Breast epithelium (tissue), 4 donors: Measurements from ENCODE around the gene ACSS1. TPM values are rescaled to one million over a fixed set of nuclear protein-coding genes. Genes with fewer than 3 reads are reported as not detected.

Source experiments
- DNase-seq, 2 donors: peaks; one replicate each; pipeline ENCODE4 v3.0.0-alpha.2; 2019; ENCODE audit warnings: low spot score in 2 of 2
- H3K27ac ChIP-seq, 2 donors: fragments of 200-600 bp; sonication (generic) in 1 of 2; one replicate each; pipeline ENCODE4 v1.5.1; 2016 to 2019; ENCODE audit warnings: mild to moderate bottlenecking in 1 of 2
- H3K27me3 ChIP-seq, 2 donors: fragments of 200-600 bp; sonication (generic) in 1 of 2; one replicate each; pipeline versions ENCODE4 v1.5.1 to v1.6.0; 2017 to 2019; ENCODE audit warnings: control low read depth in 1 of 2, mild to moderate bottlenecking in 1 of 2
- H3K36me3 ChIP-seq: fragments of 200-600 bp; one replicate; pipeline ENCODE4 v1.5.1; 2019
- H3K4me1 ChIP-seq, 2 donors: fragments of 200-600 bp; sonication (generic); one replicate each; pipeline ENCODE4 v1.5.1; 2016 to 2019; ENCODE audit warnings: control low read depth in 1 of 2
- H3K4me3 ChIP-seq, 3 donors: fragments of 200-600 bp; sonication (generic); 1 replicate in 2 of 3; 2 replicates in 1 of 3; pipeline ENCODE4 v1.5.1; 2016 to 2019; ENCODE audit warnings: mild to moderate bottlenecking in 3 of 3, moderate library complexity in 2 of 3
- H3K9me3 ChIP-seq, 2 donors: fragments of 200-600 bp; sonication (generic) in 1 of 2; one replicate each; pipeline ENCODE4 v1.5.1; 2016 to 2019; ENCODE audit warnings: control low read depth in 1 of 2
- CTCF ChIP-seq, 3 donors: fragments of 450-650 bp; IDR thresholded peaks; one replicate each; pipeline ENCODE4 v1.5.1; 2016 to 2017; ENCODE audit warnings: antibody characterized with exemption in 3 of 3, mild to moderate bottlenecking in 3 of 3, moderate library complexity in 3 of 3
- POLR2A ChIP-seq: fragments of 450-650 bp; IDR thresholded peaks from one replicate; pipeline ENCODE4 v1.6.1; 2016; ENCODE audit warnings: antibody characterized with exemption, mild to moderate bottlenecking, moderate library complexity
- POLR2AphosphoS5 ChIP-seq, 3 donors: sonication (generic); formaldehyde crosslinking; IDR thresholded peaks; one replicate each; pipeline ENCODE4 v1.6.1; 2017; ENCODE audit warnings: antibody characterized with exemption in 3 of 3
- intact Hi-C: fragments of 100-400 bp; cut with DNase I; formaldehyde crosslinking; loops from one replicate; pipeline ENCODE4 v1.15.1; 2023; ENCODE audit warnings: low total_unique reads
- total RNA-seq, 3 donors: library from RNA; depleted of rRNA; stranded (reverse); fragments of >200 nt; gene quantifications; one replicate each; pipeline ENCODE4 v1.1.0, GENCODE V29; 2016

The ACSS1 gene
- total RNA-seq, 3 donors from 2014 or later, result 17.6 to 38.2 (median 37.4) TPM

GRCh38 chr20:25000268-25000801 is 57.6 kb downstream of the ACSS1 start:
- H3K4me3 ChIP-seq, result no peak overlapping the region
- TF ChIP-seq POLR2AphosphoS5 (IDR thresholded peaks at IDR 0.05) (peak; percentile 70 to 73 (median 72)), CTCF (IDR thresholded peaks at IDR 0.05) (peak in 2 of 3 donors; percentile 36 to 61), POLR2A (no peak)
- peak; percentile 84 to 90 for DNase-seq
- intact Hi-C loops, result no loop called here
- no peaks in the 10 kb centered on the region for H3K9me3 ChIP-seq
- H3K36me3 ChIP-seq, result no peaks in the 10 kb centered on the region
- H3K27ac ChIP-seq, result peak overlapping the region; percentile 41 to 59
- no peaks in the 10 kb centered on the region for H3K4me1 ChIP-seq
- H3K27me3 ChIP-seq, result no peaks in the 10 kb centered on the region

GRCh38 chr20:24999568-24999967 is 58.4 kb downstream of the ACSS1 start:
- Histone ChIP-seq H3K4me1 (peaks cover 3 to 4% of the 10 kb centered on the region in 2 donors), H3K4me3 (no peak overlapping the region), H3K9me3 (no peaks in the 10 kb centered on the region), H3K27ac (peak overlapping the region; percentile 41 to 59), H3K36me3 (no peaks in the 10 kb centered on the region), H3K27me3 (no peaks in the 10 kb centered on the region)
- DNase-seq, result peak in 1 of 2 donors; percentile 33
- TF ChIP-seq POLR2A (no peak), CTCF (IDR thresholded peaks at IDR 0.05) (no peak), POLR2AphosphoS5 (IDR thresholded peaks at IDR 0.05) (no peak)
- intact Hi-C loops, result loop anchor here (5.0 kb wide), 1 partner anchor 293 kb away; no protein-coding TSS in a partner anchor

- Histone ChIP-seq H3K27ac (peak overlapping the region in 1 of 2 donors; percentile 59), H3K4me1 (peaks cover 3 to 7% of the 10 kb centered on the region in 2 donors)
- peak in 1 of 2 donors; percentile 34 for DNase-seq
These were observed 59.1 kb downstream of the ACSS1 start for GRCh38 chr20:24998631-24999445.

GRCh38 chr20:24998121-24998520 is 59.8 kb downstream of the ACSS1 start:
- DNase-seq, result no peak
- Histone ChIP-seq H3K36me3 (no peaks in the 10 kb centered on the region), H3K4me1 (peaks cover 3 to 14% of the 10 kb centered on the region in 2 donors), H3K4me3 (no peak overlapping the region), H3K27ac (no peak overlapping the region), H3K9me3 (no peaks in the 10 kb centered on the region), H3K27me3 (no peaks in the 10 kb centered on the region)
- intact Hi-C loops, result loop anchor here (5.0 kb wide), 1 partner anchor 294 kb away; no protein-coding TSS in a partner anchor
- TF ChIP-seq CTCF (IDR thresholded peaks at IDR 0.05) (no peak), POLR2AphosphoS5 (IDR thresholded peaks at IDR 0.05) (no peak)

More at GRCh38 chr20:24998631-24999445, 59.1 kb downstream of the ACSS1 start:
- Histone ChIP-seq H3K36me3 (no peaks in the 10 kb centered on the region), H3K27me3 (no peaks in the 10 kb centered on the region), H3K4me3 (no peak overlapping the region), H3K9me3 (no peaks in the 10 kb centered on the region)
- intact Hi-C loops, result loop anchor here (5.0 kb wide), 1 partner anchor 293 kb away; no protein-coding TSS in a partner anchor
- TF ChIP-seq POLR2A, result no peak
- no peak for TF ChIP-seq CTCF (IDR thresholded peaks at IDR 0.05)
- TF ChIP-seq POLR2AphosphoS5 (IDR thresholded peaks at IDR 0.05), result no peak
